LNCAP (cell line): Measurements from ENCODE around the gene HMGCR.
A peak's percentile ranks its signal among the peaks of the same experiment; 100 is the strongest.

Source experiments
- CTCF ChIP-seq: fragments of 450-650 bp; IDR thresholded peaks from 2 replicates; pipeline ENCODE4 v1.5.1; 2017; ENCODE audit warnings: mild to moderate bottlenecking

The HMGCR gene

GRCh38 chr5:75336615-75337336 is at the start of gene HMGCR:
HMGCR (plus strand) TSS chr5:75337220; CDS start chr5:75342606, 5,386 bp downstream.
- TF ChIP-seq CTCF, result peak; percentile 20; the same call in 1 of the 2 replicates

- TF ChIP-seq CTCF, result no peak
These were observed 36.9 kb upstream of the HMGCR start for GRCh38 chr5:75300084-75300483.

GRCh38 chr5:75303419-75303818 is 33.6 kb upstream of the HMGCR start:
- no peak for TF ChIP-seq CTCF

- TF ChIP-seq CTCF, result no peak
These were observed 30.3 kb upstream of the HMGCR start for GRCh38 chr5:75306746-75307145.

GRCh38 chr5:75310212-75310611 is 26.8 kb upstream of the HMGCR start:
- no peak for TF ChIP-seq CTCF

GRCh38 chr5:75319638-75320037 is 17.4 kb upstream of the HMGCR start:
- TF ChIP-seq CTCF, result no peak

- TF ChIP-seq CTCF, result no peak
These were observed 16.6 kb upstream of the HMGCR start for GRCh38 chr5:75320371-75320770.

GRCh38 chr5:75322066-75322465 is 15.0 kb upstream of the HMGCR start:
- no peak for TF ChIP-seq CTCF
